Fibroblast of mammary gland (primary cell): ENCODE data around the gene DRC3.
A peak's percentile ranks its signal among the peaks of the same experiment; 100 is the strongest.

Experiments used
- DNase-seq: peaks from one replicate; pipeline ENCODE4 v3.0.0-alpha.2; 2010; ENCODE audit warnings: low read depth
- H3K4me3 ChIP-seq: 2 replicates; pipeline ENCODE4 v1.5.1; 2011; ENCODE audit warnings: low read depth, mild to moderate bottlenecking, low read length, moderate library complexity; ENCODE audit not compliant: control insufficient read depth
- TF ChIP-seq, protein P1 (sequence below): conservative IDR thresholded peaks from 2 replicates; pipeline ENCODE4 v1.5.1; 2011; ENCODE audit warnings: low read depth, low read length, inconsistent platforms; ENCODE audit not compliant: control insufficient read depth, insufficient read depth

Gene DRC3

DNA sequence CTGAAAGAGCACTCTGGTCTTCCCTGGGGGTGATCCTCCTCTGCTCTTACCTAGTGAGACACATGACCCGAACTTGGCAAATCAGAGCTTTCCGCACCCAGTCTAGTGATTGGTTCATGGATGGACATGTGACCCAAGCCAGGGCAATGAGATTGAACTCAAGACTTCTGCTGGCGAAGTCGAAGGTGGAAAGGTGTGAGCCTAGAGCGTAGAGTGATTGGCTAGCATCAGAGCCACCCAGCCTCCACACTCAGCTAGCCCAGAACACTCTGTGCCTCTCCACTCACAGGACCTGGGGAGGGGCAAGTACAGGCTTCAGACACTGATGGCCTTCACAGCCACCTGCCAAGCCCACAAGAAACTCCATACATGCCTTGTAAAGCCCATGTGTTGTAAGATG lies 48.7 kb downstream of the DRC3 start:
- TF ChIP-seq, protein P1, sequence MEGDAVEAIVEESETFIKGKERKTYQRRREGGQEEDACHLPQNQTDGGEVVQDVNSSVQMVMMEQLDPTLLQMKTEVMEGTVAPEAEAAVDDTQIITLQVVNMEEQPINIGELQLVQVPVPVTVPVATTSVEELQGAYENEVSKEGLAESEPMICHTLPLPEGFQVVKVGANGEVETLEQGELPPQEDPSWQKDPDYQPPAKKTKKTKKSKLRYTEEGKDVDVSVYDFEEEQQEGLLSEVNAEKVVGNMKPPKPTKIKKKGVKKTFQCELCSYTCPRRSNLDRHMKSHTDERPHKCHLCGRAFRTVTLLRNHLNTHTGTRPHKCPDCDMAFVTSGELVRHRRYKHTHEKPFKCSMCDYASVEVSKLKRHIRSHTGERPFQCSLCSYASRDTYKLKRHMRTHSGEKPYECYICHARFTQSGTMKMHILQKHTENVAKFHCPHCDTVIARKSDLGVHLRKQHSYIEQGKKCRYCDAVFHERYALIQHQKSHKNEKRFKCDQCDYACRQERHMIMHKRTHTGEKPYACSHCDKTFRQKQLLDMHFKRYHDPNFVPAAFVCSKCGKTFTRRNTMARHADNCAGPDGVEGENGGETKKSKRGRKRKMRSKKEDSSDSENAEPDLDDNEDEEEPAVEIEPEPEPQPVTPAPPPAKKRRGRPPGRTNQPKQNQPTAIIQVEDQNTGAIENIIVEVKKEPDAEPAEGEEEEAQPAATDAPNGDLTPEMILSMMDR = no peak
- no peak overlapping the region for H3K4me3 ChIP-seq
- no peak for DNase-seq

DNA sequence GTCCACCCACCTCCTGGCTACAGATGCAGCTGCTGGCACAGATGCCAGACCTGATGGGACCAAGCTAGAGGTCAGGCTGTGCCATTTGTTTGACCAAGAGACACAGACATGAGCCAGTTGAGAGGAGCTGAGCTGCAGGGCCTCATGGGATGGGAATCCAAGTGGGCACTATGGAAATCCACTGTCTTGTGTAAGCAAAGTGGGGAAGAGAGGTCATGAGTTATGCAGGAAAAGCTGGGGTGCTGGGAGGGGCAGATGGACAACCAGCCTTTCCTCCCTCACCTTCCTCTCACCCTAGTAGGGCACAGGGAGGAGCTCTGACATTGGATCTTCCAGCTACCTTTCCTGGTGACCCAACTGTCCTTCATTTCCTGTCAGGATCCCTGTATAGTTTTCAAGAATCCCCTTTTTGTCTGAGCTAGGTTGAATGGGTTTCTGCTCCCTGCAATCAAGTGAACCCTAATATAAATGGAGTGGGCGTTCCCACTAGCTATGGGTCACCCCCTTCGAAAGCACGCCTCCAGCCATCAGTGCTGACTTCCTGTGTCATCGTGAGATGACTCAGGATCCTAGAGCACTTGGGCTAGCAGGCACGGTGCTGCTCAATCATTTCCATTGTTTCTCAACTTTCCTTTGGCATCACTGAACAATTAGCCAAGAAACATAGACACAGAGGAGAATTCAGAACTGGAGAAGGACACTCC lies 52.7 kb downstream of the DRC3 start:
- no peak overlapping the region for H3K4me3 ChIP-seq
- DNase-seq = peak; percentile 55
- TF ChIP-seq, protein P1 = no peak

DNA sequence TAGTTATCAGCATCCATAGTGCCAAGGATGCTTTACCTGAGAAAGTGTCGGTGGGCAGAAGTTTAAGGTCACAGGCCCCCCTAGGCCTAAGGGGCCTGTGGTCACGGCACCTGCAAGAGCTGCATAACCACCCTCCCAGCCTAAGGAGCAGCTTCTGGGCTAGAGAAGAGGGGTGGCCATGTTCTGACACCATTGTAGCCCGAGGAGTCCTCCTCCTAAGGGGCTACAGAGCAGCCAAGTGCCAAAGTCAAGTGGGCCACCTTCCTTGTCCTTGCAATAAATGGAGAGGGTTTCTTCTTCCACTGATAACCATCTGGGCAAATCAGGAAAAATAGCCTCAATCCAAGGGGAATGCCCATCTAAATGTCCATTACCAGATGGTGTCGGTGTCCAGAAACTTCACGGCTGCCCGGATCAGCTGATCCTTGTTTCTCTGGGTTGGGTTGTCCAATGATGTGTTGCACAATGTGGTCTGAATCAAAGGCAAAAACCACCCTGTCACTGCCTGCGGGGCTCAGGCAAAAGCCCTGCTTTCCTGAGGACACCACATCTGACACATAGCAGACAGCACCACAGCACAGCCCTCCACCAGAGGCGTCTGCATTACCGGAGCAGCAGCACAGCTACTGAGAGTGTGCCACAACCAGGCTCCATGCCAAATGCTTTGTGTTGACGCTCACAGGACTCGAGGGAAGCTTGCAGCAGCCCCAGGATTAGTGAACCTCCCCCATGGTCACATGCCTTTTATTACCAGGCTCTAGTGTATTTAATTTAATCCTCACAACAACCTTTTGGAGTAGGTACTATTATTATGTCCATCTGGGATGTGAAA lies 53.5 kb downstream of the DRC3 start:
- no peak overlapping the region for H3K4me3 ChIP-seq
- TF ChIP-seq, protein P1 = no peak
- DNase-seq = peak; percentile 64

DNA sequence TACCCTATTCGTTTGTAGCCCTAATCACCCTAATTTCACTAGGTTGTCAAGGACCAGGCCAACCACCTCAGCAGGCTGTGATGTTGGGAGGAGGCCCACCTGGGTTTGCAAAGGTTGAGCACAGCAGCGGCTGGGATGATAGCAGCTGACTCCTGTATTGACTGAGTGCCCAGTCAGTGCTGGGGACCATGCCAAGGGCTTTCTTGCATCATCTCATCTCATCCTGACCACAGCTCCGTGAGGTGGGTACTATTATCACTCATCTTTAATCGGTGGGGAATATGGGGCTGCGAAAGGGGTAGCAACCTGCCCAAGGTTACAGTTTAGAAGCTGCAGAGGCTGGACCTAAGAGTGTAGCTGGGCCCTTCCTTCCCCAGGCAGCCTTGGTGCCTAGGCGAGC lies 54.6 kb downstream of the DRC3 start:
- H3K4me3 ChIP-seq = no peak overlapping the region
- peak; percentile 59 for DNase-seq

DNA sequence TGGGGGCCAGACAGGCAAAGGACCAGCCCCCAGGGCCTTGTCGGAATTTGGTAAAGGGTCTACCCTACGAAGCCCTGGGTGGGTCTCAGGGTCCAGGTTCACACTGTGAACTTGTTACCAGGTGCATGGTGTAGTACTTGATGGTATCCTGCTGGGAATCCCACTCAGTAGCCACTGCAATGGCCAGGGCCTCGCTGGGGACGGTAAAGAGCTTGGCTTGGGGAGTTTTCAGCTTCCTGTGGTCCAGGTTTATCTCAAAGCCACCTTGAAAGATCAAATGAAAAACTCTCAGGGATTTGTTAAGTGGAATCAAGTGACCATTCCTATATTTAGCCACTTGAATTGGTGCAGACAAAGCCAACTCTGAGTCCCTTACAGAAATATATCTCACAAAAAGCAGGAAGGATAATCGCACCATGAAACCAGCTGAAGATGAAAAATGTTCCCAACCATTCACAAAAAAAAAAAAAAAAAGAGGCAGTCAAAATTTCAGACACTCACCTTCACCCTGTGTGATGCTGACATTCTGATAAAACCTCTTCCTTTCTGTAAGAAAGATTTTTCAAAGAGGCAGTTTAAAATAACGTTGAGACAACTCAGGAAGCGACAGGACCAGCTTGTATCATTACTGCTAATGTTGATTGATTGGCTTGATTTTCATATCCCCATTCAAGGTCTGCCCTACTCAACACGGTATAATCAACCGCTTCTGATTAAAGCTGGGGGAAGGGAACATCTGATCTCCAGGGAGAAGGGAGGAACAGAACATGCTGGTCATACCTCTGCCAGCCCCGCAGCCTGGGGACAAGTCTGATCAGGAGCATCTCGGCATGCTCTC lies 55.7 kb downstream of the DRC3 start:
- DNase-seq = no peak
- H3K4me3 ChIP-seq = no peak overlapping the region
- TF ChIP-seq, protein P1 = no peak

More for the DNA sequence above, 54.6 kb downstream of the DRC3 start:
- TF ChIP-seq, protein P1 = no peak

DNA sequence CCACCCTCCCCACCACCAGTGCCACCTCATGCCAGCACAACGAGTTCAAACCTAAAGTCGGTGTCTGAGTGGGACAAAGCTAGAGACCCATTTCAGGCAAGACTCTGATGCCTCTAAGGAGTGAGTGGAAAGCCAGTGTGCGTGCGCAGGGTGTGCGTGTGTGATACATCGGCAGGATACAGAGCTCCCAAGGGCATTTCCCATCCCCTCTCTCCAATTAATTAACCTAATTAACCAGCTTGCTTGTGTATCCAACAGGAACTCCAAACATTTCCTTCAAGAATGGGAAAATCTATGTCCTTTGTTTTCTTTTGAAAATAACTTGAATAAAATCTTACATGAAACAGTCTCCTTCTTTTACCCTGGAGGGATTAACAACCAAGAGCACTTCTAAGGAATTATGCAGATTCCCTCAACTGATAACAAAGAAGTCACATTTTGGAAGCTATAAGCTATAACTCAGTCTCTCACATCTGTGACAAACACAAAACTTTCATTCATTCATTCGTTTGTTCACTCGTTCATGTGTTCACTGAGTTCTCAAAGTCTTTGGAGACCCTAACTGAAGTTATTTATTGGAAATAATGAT lies 56.4 kb downstream of the DRC3 start:
- TF ChIP-seq, protein P1 = no peak
- H3K4me3 ChIP-seq = no peak overlapping the region
- DNase-seq = no peak
